SK-N-SH (cell line): ENCODE data around the gene EIF5AL1. TPM values are rescaled to one million over a fixed set of nuclear protein-coding genes. Genes with fewer than 3 reads are reported as not detected.

Experiments
- CTCF ChIA-PET: fragments of 300-600, 350-600 bp; formaldehyde crosslinking; extraction: SDS; loops from one replicate; lab custom pipeline; 2021; lab: Yijun Ruan, JAX
- POLR2A ChIA-PET: fragments of 350-600 bp; sonication (Branson Sonifier 250); formaldehyde crosslinking; extraction: SDS; loops from one replicate; lab custom pipeline; 2020; ENCODE audit warnings: antibody characterized with exemption, inconsistent platforms; lab: Yijun Ruan, JAX
- DNase-seq: peaks from one replicate; pipeline ENCODE4 v3.0.0; 2012
- H2AFZ ChIP-seq: fragments of 200-600 bp; sonication (generic); 2 replicates; pipeline ENCODE4 v1.8.1; 2016; ENCODE audit warnings: antibody characterized with exemption, mild to moderate bottlenecking, low read depth
- H3F3A ChIP-seq: fragments of 200-600 bp; sonication (generic); replicated peaks from 2 replicates; pipeline ENCODE3; 2016; ENCODE audit warnings: antibody characterized with exemption, mild to moderate bottlenecking; ENCODE audit not compliant: insufficient read depth
- H3K27ac ChIP-seq, 2 experiments: fragments of 200-500 bp in 1 of 2; fragments of 200-600 bp in 1 of 2; sonication (Bioruptor generic) in 1 of 2; sonication (generic), shearing (Covaris generic) in 1 of 2; 2 replicates each; pipeline versions ENCODE4 v1.5.1 to v1.6.1; 2014 to 2016; ENCODE audit warnings: low read depth in 2 of 2, inconsistent platforms in 1 of 2, low read length in 1 of 2, mild to moderate bottlenecking in 1 of 2, mixed read lengths in 1 of 2
- H3K27me3 ChIP-seq: fragments of 200-600 bp; sonication (generic), shearing (Covaris generic); 2 replicates; pipeline ENCODE4 v1.6.1; 2016; ENCODE audit warnings: mixed run types; ENCODE audit not compliant: insufficient read depth
- H3K36me3 ChIP-seq, 2 experiments: fragments of 200-500 bp in 1 of 2; fragments of 200-600 bp in 1 of 2; sonication (Bioruptor generic) in 1 of 2; sonication (generic) in 1 of 2; replicated peaks in 1 of 2; 2 replicates each; pipeline versions ENCODE3 to v1.5.1; 2014 to 2016; ENCODE audit warnings: low read length in 1 of 2, mild to moderate bottlenecking in 1 of 2; ENCODE audit not compliant: insufficient read depth in 2 of 2, control insufficient read depth in 1 of 2
- H3K4me1 ChIP-seq, 2 experiments: fragments of 200-500 bp in 1 of 2; fragments of 200-600 bp in 1 of 2; sonication (Bioruptor generic) in 1 of 2; sonication (generic), shearing (Covaris generic) in 1 of 2; 2 replicates each; pipeline versions ENCODE4 v1.5.1 to v1.6.1; 2014 to 2016; ENCODE audit warnings: low read depth in 1 of 2, low read length in 1 of 2, mixed run types in 1 of 2; ENCODE audit not compliant: insufficient read depth in 2 of 2, control insufficient read depth in 1 of 2
- H3K4me2 ChIP-seq: fragments of 200-600 bp; sonication (generic), shearing (Covaris generic); 2 replicates; pipeline ENCODE4 v1.6.1; 2017; ENCODE audit warnings: mixed run types
- H3K4me3 ChIP-seq, 2 experiments: fragments of 200-500 bp in 1 of 2; fragments of 200-600 bp in 1 of 2; sonication (Bioruptor generic) in 1 of 2; sonication (generic), shearing (Covaris generic) in 1 of 2; 2 replicates each; pipeline versions ENCODE4 v1.5.1 to v1.8.1; 2014 to 2016; ENCODE audit warnings: low read depth in 2 of 2, inconsistent platforms in 1 of 2, low read length in 1 of 2, mild to moderate bottlenecking in 1 of 2, mixed read lengths in 1 of 2, moderate library complexity in 1 of 2
- H3K79me2 ChIP-seq: fragments of 200-600 bp; sonication (generic); 2 replicates; pipeline ENCODE4 v1.8.1; 2017; ENCODE audit warnings: mild to moderate bottlenecking; ENCODE audit not compliant: insufficient read depth
- H3K9ac ChIP-seq: fragments of 200-600 bp; sonication (generic); 2 replicates; pipeline ENCODE4 v1.6.1; 2017; ENCODE audit warnings: mixed run types
- H3K9me2 ChIP-seq: fragments of 200-600 bp; sonication (generic); 2 replicates; pipeline ENCODE4 v1.6.1; 2017; ENCODE audit warnings: mixed run types
- H3K9me3 ChIP-seq: fragments of 200-600 bp; sonication (generic); 2 replicates; pipeline ENCODE4 v1.6.1; 2017; ENCODE audit warnings: mixed run types, mild to moderate bottlenecking, moderate library complexity
- H4K20me1 ChIP-seq: fragments of 200-600 bp; sonication (generic); 2 replicates; pipeline ENCODE4 v1.6.1; 2017; ENCODE audit warnings: mild to moderate bottlenecking, mixed run types; ENCODE audit not compliant: insufficient read depth
- CHD2 ChIP-seq: fragments of 150-350 bp; IDR thresholded peaks from 2 replicates; pipeline ENCODE4 v1.6.1; 2018; ENCODE audit warnings: low read length; ENCODE audit not compliant: partially characterized antibody
- EZH2phosphoT487 ChIP-seq: fragments of 200-600 bp; sonication (generic); IDR thresholded peaks from 2 replicates; pipeline ENCODE4 v1.6.1; 2017; ENCODE audit warnings: low read depth, mixed run types, mild to moderate bottlenecking, antibody characterized with exemption, moderate library complexity, borderline replicate concordance
- FOSL2 ChIP-seq: IDR thresholded peaks from 2 replicates; pipeline ENCODE4 v1.4.0; 2012; ENCODE audit warnings: low read depth, mild to moderate bottlenecking, moderate library complexity, borderline replicate concordance
- GABPA ChIP-seq: IDR thresholded peaks from 2 replicates; pipeline ENCODE4 v1.4.0; 2012; ENCODE audit warnings: low read depth, mild to moderate bottlenecking
- GATA2 ChIP-seq: sonication (generic); formaldehyde crosslinking; IDR thresholded peaks from 2 replicates; pipeline ENCODE4 v1.5.0; 2020; ENCODE audit warnings: mild to moderate bottlenecking, missing genetic modification reagents
- MXI1 ChIP-seq: IDR thresholded peaks from 2 replicates; pipeline ENCODE4 v1.6.1; 2012; ENCODE audit warnings: mild to moderate bottlenecking, low read depth, low read length, improper control_type of control experiment
- NFIC ChIP-seq: IDR thresholded peaks from 2 replicates; pipeline ENCODE4 v1.4.0; 2012; ENCODE audit warnings: borderline replicate concordance
- RAD21 ChIP-seq: IDR thresholded peaks from 2 replicates; pipeline ENCODE4 v1.6.1; 2012; ENCODE audit warnings: mild to moderate bottlenecking, low read length
- RFX5 ChIP-seq: IDR thresholded peaks from 2 replicates; pipeline ENCODE4 v1.6.1; 2012; ENCODE audit warnings: mild to moderate bottlenecking, improper control_type of control experiment, low read length
- SIN3A ChIP-seq: IDR thresholded peaks from 2 replicates; pipeline ENCODE4 v1.6.1; 2012; ENCODE audit warnings: low read depth, mild to moderate bottlenecking, low read length, moderate library complexity, borderline replicate concordance
- TAF1 ChIP-seq: IDR thresholded peaks from 2 replicates; pipeline ENCODE4 v1.6.1; 2012; ENCODE audit warnings: low read depth, mild to moderate bottlenecking, low read length, moderate library complexity, borderline replicate concordance
- TCF12 ChIP-seq: IDR thresholded peaks from 2 replicates; pipeline ENCODE4 v1.4.0; 2012
- YY1 ChIP-seq: IDR thresholded peaks from 2 replicates; pipeline ENCODE4 v1.4.0; 2012; ENCODE audit warnings: low read depth, mild to moderate bottlenecking
- WGBS: methylation state at CpG from one replicate; pipeline ENCODE4 v1.1.6; 2017; ENCODE audit warnings: low lambda C conversion rate; 5-methylcytosine and 5-hydroxymethylcytosine counted together
- polyA plus RNA-seq, 3 experiments: library from polyadenylated mRNA; depleted of rRNA; stranded (reverse); fragments of >200 nt; gene quantifications; 2 replicates each; pipeline ENCODE4 v1.2.3, GENCODE V29; 2012
- TF ChIP-seq, protein P1 (sequence below): fragments of 150-350 bp; IDR thresholded peaks from 2 replicates; pipeline ENCODE4 v1.6.1; 2017; ENCODE audit warnings: antibody characterized with exemption, low read length, low read depth, borderline replicate concordance
- TF ChIP-seq, protein P2 (sequence below): fragments of 150-350 bp; IDR thresholded peaks from 2 replicates; pipeline ENCODE4 v1.6.1; 2016; ENCODE audit warnings: mild to moderate bottlenecking, low read depth, low read length
- TF ChIP-seq, protein P3 (sequence below): IDR thresholded peaks from 2 replicates; pipeline ENCODE4 v1.6.1; 2012; ENCODE audit warnings: mild to moderate bottlenecking, low read depth, low read length, moderate library complexity

Gene EIF5AL1
- polyA plus RNA-seq, 1 of the 3 experiments (the other 2 are of a cell fraction) = 0.26 TPM

DNA sequence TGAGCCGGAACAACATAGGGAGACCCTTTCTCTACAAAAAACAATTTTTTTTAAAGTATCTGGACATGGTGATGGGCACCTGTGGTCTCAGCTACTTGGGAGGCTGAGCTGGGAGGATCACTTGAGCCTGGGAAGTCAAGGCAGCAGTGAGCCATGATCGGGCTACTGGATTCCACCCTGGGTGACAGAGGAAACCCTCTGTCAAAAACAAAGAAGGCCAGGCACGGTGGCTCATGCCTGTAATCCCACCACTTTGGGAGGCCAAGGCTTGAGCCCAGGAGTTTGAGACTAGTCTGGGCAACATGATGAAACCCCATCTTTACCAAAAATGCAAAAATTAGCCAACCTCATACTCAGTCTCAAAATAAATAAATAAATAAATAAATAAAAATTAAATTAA, 47.0 kb upstream of the EIF5AL1 start:
- H3F3A ChIP-seq = no peaks in the 10 kb centered on the region
- no peak for TF ChIP-seq TAF1
- no peak for TF ChIP-seq SIN3A
- no peak for TF ChIP-seq GABPA
- TF ChIP-seq EZH2phosphoT487 = no peak
- TF ChIP-seq, protein P1, sequence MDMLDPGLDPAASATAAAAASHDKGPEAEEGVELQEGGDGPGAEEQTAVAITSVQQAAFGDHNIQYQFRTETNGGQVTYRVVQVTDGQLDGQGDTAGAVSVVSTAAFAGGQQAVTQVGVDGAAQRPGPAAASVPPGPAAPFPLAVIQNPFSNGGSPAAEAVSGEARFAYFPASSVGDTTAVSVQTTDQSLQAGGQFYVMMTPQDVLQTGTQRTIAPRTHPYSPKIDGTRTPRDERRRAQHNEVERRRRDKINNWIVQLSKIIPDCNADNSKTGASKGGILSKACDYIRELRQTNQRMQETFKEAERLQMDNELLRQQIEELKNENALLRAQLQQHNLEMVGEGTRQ = no peak
- TF ChIP-seq NFIC = no peak
- TF ChIP-seq TCF12 = no peak
- TF ChIP-seq, protein P2, sequence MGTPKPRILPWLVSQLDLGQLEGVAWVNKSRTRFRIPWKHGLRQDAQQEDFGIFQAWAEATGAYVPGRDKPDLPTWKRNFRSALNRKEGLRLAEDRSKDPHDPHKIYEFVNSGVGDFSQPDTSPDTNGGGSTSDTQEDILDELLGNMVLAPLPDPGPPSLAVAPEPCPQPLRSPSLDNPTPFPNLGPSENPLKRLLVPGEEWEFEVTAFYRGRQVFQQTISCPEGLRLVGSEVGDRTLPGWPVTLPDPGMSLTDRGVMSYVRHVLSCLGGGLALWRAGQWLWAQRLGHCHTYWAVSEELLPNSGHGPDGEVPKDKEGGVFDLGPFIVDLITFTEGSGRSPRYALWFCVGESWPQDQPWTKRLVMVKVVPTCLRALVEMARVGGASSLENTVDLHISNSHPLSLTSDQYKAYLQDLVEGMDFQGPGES = no peak
- TF ChIP-seq GATA2 (CRISPR knock-in tag) = no peak
- TF ChIP-seq, protein P3, sequence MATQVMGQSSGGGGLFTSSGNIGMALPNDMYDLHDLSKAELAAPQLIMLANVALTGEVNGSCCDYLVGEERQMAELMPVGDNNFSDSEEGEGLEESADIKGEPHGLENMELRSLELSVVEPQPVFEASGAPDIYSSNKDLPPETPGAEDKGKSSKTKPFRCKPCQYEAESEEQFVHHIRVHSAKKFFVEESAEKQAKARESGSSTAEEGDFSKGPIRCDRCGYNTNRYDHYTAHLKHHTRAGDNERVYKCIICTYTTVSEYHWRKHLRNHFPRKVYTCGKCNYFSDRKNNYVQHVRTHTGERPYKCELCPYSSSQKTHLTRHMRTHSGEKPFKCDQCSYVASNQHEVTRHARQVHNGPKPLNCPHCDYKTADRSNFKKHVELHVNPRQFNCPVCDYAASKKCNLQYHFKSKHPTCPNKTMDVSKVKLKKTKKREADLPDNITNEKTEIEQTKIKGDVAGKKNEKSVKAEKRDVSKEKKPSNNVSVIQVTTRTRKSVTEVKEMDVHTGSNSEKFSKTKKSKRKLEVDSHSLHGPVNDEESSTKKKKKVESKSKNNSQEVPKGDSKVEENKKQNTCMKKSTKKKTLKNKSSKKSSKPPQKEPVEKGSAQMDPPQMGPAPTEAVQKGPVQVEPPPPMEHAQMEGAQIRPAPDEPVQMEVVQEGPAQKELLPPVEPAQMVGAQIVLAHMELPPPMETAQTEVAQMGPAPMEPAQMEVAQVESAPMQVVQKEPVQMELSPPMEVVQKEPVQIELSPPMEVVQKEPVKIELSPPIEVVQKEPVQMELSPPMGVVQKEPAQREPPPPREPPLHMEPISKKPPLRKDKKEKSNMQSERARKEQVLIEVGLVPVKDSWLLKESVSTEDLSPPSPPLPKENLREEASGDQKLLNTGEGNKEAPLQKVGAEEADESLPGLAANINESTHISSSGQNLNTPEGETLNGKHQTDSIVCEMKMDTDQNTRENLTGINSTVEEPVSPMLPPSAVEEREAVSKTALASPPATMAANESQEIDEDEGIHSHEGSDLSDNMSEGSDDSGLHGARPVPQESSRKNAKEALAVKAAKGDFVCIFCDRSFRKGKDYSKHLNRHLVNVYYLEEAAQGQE = no peak
- no peak for TF ChIP-seq YY1
- TF ChIP-seq RFX5 = no peak
- TF ChIP-seq FOSL2 = no peak
- TF ChIP-seq RAD21 = no peak
- TF ChIP-seq MXI1 = no peak
- TF ChIP-seq CHD2 = no peak
- no peak overlapping the region for H3K4me3 ChIP-seq
- H3K9ac ChIP-seq = no peak overlapping the region
- H3K27me3 ChIP-seq = no peaks in the 10 kb centered on the region; the same call in 1 of the 2 replicates
- no peak for DNase-seq
- no peak overlapping the region for H3K4me2 ChIP-seq
- H3K27ac ChIP-seq = no peak overlapping the region
- no peaks in the 10 kb centered on the region for H4K20me1 ChIP-seq
- no peaks in the 10 kb centered on the region for H3K9me3 ChIP-seq
- H3K4me1 ChIP-seq = peaks cover 0 to 5% of the 10 kb centered on the region in 2 experiments; a peak in 1 of 4 replicates
- CTCF ChIA-PET = interaction anchor here (0.7 kb wide), 1 partner anchor 91 kb away, joined by 3 read pairs; no protein-coding TSS in a partner anchor
- H3K9me2 ChIP-seq = no peaks in the 10 kb centered on the region
- H3K36me3 ChIP-seq = no peaks in the 10 kb centered on the region
- 91% methylated on average over 3 of the region's 3 CpGs for WGBS
- H2AFZ ChIP-seq = no peak overlapping the region
- POLR2A ChIA-PET = no interaction called here
- no peaks in the 10 kb centered on the region for H3K79me2 ChIP-seq
